ENCODE measurements around the gene IMPDH1. TPM values are rescaled to one million over a fixed set of nuclear protein-coding genes. Genes with fewer than 3 reads are reported as not detected.

Gene IMPDH1
- total and polyA plus RNA-seq, 9 of the 15 experiments (the other 6 are each of a cell fraction or from before 2014, with no cell fraction given): 0.80 to 118 (median 64.3) TPM

DNA sequence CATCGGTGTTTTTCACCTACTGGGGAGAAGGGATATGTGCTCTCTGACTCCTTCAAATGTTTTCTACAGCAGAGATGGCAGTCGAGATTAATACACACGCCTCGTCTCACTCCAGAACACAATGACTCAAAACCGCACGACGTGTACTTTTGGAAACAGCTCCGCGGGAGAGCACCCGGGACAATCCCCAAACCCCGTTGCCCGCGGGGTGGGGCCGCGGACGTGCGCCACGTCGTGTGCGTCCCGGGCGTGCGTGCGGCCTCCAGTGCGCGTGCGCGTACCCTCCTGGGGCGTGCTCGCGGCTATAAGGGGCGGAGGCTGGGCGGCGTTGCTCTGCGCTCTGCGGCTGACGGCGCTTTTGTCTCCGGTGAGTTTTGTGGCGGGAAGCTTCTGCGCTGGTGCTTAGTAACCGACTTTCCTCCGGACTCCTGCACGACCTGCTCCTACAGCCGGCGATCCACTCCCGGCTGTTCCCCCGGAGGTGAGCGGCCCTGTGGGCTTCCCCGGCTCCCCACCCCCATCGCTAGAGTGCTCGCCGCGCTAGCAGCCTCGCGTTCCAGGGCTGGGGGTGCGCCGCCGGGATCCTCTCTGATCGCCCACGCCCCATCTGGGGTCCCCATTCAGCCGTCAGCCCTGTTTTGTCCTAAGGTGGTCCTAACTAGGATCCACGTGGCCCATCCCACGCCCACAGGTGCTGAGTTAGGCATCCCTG is 45.9 kb upstream of the IMPDH1 start, which contains the start of gene HILPDA (continued):
- TF ChIP-seq, protein P1, sequence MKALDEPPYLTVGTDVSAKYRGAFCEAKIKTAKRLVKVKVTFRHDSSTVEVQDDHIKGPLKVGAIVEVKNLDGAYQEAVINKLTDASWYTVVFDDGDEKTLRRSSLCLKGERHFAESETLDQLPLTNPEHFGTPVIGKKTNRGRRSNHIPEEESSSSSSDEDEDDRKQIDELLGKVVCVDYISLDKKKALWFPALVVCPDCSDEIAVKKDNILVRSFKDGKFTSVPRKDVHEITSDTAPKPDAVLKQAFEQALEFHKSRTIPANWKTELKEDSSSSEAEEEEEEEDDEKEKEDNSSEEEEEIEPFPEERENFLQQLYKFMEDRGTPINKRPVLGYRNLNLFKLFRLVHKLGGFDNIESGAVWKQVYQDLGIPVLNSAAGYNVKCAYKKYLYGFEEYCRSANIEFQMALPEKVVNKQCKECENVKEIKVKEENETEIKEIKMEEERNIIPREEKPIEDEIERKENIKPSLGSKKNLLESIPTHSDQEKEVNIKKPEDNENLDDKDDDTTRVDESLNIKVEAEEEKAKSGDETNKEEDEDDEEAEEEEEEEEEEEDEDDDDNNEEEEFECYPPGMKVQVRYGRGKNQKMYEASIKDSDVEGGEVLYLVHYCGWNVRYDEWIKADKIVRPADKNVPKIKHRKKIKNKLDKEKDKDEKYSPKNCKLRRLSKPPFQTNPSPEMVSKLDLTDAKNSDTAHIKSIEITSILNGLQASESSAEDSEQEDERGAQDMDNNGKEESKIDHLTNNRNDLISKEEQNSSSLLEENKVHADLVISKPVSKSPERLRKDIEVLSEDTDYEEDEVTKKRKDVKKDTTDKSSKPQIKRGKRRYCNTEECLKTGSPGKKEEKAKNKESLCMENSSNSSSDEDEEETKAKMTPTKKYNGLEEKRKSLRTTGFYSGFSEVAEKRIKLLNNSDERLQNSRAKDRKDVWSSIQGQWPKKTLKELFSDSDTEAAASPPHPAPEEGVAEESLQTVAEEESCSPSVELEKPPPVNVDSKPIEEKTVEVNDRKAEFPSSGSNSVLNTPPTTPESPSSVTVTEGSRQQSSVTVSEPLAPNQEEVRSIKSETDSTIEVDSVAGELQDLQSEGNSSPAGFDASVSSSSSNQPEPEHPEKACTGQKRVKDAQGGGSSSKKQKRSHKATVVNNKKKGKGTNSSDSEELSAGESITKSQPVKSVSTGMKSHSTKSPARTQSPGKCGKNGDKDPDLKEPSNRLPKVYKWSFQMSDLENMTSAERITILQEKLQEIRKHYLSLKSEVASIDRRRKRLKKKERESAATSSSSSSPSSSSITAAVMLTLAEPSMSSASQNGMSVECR (CRISPR knock-in tag; IDR thresholded peaks at IDR 0.05): 0 out of 2 replicates have a peak, but pooled peaks have one; percentile 25
- TF ChIP-seq, protein P2, sequence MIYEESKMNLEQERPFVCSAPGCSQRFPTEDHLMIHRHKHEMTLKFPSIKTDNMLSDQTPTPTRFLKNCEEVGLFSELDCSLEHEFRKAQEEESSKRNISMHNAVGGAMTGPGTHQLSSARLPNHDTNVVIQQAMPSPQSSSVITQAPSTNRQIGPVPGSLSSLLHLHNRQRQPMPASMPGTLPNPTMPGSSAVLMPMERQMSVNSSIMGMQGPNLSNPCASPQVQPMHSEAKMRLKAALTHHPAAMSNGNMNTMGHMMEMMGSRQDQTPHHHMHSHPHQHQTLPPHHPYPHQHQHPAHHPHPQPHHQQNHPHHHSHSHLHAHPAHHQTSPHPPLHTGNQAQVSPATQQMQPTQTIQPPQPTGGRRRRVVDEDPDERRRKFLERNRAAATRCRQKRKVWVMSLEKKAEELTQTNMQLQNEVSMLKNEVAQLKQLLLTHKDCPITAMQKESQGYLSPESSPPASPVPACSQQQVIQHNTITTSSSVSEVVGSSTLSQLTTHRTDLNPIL (CRISPR knock-in tag; IDR thresholded peaks at IDR 0.05): no peak
- TF ChIP-seq TARDBP (IDR thresholded peaks at IDR 0.05) (peak; percentile 98), CEBPB (tag; IDR thresholded peaks at IDR 0.05) (no peak), BRF1 (IDR thresholded peaks at IDR 0.05; ENCODE audit: borderline replicate concordance, extremely low read depth, insufficient read length) (no peak), POLR2B (IDR thresholded peaks at IDR 0.05; ENCODE audit: low read depth, partially characterized antibody) (peak; percentile 83), EGR1 (conservative IDR thresholded peaks at IDR 0.05) (peak; percentile 37), ZNF121 (CRISPR knock-in tag; conservative IDR thresholded peaks at IDR 0.05) (no peak), ZBTB1 (CRISPR knock-in tag; IDR thresholded peaks at IDR 0.05; ENCODE audit: borderline replicate concordance, low read depth) (no peak; the same call in 1 of the 2 replicates)
- TF ChIP-seq, protein P3, sequence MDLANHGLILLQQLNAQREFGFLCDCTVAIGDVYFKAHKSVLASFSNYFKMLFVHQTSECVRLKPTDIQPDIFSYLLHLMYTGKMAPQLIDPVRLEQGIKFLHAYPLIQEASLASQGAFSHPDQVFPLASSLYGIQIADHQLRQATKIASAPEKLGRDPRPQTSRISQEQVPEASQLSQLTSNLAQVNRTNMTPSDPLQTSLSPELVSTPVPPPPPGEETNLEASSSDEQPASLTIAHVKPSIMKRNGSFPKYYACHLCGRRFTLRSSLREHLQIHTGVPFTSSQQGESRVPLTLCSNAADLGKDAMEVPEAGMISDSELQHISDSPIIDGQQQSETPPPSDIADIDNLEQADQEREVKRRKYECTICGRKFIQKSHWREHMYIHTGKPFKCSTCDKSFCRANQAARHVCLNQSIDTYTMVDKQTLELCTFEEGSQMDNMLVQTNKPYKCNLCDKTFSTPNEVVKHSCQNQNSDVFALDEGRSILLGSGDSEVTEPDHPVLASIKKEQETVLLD (IDR thresholded peaks at IDR 0.05): peak; percentile 98
- TF ChIP-seq, protein P4, sequence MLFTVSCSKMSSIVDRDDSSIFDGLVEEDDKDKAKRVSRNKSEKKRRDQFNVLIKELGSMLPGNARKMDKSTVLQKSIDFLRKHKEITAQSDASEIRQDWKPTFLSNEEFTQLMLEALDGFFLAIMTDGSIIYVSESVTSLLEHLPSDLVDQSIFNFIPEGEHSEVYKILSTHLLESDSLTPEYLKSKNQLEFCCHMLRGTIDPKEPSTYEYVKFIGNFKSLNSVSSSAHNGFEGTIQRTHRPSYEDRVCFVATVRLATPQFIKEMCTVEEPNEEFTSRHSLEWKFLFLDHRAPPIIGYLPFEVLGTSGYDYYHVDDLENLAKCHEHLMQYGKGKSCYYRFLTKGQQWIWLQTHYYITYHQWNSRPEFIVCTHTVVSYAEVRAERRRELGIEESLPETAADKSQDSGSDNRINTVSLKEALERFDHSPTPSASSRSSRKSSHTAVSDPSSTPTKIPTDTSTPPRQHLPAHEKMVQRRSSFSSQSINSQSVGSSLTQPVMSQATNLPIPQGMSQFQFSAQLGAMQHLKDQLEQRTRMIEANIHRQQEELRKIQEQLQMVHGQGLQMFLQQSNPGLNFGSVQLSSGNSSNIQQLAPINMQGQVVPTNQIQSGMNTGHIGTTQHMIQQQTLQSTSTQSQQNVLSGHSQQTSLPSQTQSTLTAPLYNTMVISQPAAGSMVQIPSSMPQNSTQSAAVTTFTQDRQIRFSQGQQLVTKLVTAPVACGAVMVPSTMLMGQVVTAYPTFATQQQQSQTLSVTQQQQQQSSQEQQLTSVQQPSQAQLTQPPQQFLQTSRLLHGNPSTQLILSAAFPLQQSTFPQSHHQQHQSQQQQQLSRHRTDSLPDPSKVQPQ (CRISPR knock-in tag; IDR thresholded peaks at IDR 0.05; ENCODE audit: borderline replicate concordance): no peak
- TF ChIP-seq, protein P5, sequence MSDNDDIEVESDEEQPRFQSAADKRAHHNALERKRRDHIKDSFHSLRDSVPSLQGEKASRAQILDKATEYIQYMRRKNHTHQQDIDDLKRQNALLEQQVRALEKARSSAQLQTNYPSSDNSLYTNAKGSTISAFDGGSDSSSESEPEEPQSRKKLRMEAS (CRISPR knock-in tag; IDR thresholded peaks at IDR 0.05): peak; percentile 87
